HepG2 (cell line): ENCODE measurements around the gene PNLIPRP1. TPM values are rescaled to one million over a fixed set of nuclear protein-coding genes. Genes with fewer than 3 reads are reported as not detected.

Experiments
- ATAC-seq: fragments of 200-7000 bp; cut with Tn5 transposase; 3 replicates; pipeline ENCODE4 v1.9.1; 2020; ENCODE audit warnings: mild to moderate bottlenecking, moderate library complexity
- BruUV-seq: library from RNA; stranded (reverse); fragments of 400-500 nt; replicated peaks from 2 replicates; lab custom pipeline; 2021; lab: Mats Ljungman, UMichigan
- CTCF ChIA-PET: fragments of 300-600 bp; formaldehyde crosslinking; extraction: SDS; loops from one replicate; lab custom pipeline; 2021; ENCODE audit warnings: low total read pairs, inconsistent platforms, low intra/inter-chr PET ratio; lab: Yijun Ruan, JAX
- POLR2A ChIA-PET: fragments of 350-600 bp; sonication (Branson Sonifier 250); formaldehyde crosslinking; loops from one replicate; lab custom pipeline; 2020; ENCODE audit warnings: antibody characterized with exemption, inconsistent platforms; lab: Yijun Ruan, JAX
- DNase-seq: peaks from one replicate; pipeline ENCODE4 v3.0.0-alpha.2; 2015; ENCODE audit warnings: low spot score
- FAIRE-seq: peaks from 3 replicates; lab custom pipeline; 2011; peaks lifted over from hg19 to GRCh38; lab: Jason Lieb, UNC
- H2AFZ ChIP-seq: one replicate; pipeline ENCODE4 v1.6.1; 2011; ENCODE audit warnings: low read length, inconsistent platforms
- H3K27ac ChIP-seq: fragments of 300-600 bp; 3 replicates; pipeline ENCODE4 v1.8.0; 2011; ENCODE audit warnings: mixed run types, mild to moderate bottlenecking, mixed read lengths, low read length, inconsistent platforms; ENCODE audit not compliant: insufficient read depth; ENCODE audit errors: extremely low read length
- H3K27me3 ChIP-seq, 2 experiments: fragments of 200-600 bp in 1 of 2; 2 replicates in 1 of 2; 3 replicates in 1 of 2; pipeline versions ENCODE4 v1.6.0 to v1.8.0; 2011; ENCODE audit warnings: low read length in 2 of 2, mild to moderate bottlenecking in 2 of 2, moderate library complexity in 2 of 2, inconsistent platforms in 1 of 2; ENCODE audit not compliant: insufficient read depth in 2 of 2, control insufficient read depth in 1 of 2
- H3K36me3 ChIP-seq, 2 experiments: fragments of 200-600 bp in 1 of 2; replicated peaks in 1 of 2; 2 replicates in 1 of 2; 3 replicates in 1 of 2; pipeline versions ENCODE4 v1.5.1 to v1.8.0; 2011; ENCODE audit warnings: low read length in 2 of 2, inconsistent platforms in 1 of 2; ENCODE audit not compliant: insufficient read depth in 2 of 2, control insufficient read depth in 1 of 2
- H3K4me1 ChIP-seq: 2 replicates; pipeline ENCODE4 v1.5.1; 2012; ENCODE audit warnings: low read length, inconsistent platforms; ENCODE audit not compliant: insufficient read depth
- H3K4me2 ChIP-seq: 2 replicates; pipeline ENCODE4 v1.6.0; 2011; ENCODE audit warnings: low read depth, low read length, inconsistent platforms
- H3K4me3 ChIP-seq, 3 experiments: fragments of 200-600 bp in 1 of 3; sonication (generic), shearing (Covaris generic) in 1 of 3; replicated peaks in 1 of 3; 2 replicates each; pipeline ENCODE4 v1.5.1; 2011 to 2016; ENCODE audit warnings: low read length in 3 of 3, inconsistent platforms in 2 of 3, low read depth in 2 of 3, mild to moderate bottlenecking in 2 of 3, control low read depth in 1 of 3, mixed read lengths in 1 of 3; ENCODE audit not compliant: insufficient read depth in 1 of 3
- H3K79me2 ChIP-seq: one replicate; pipeline ENCODE4 v1.6.1; 2011; ENCODE audit warnings: low read length, inconsistent platforms; ENCODE audit not compliant: insufficient read depth
- H3K9ac ChIP-seq: 2 replicates; pipeline ENCODE4 v1.6.0; 2011; ENCODE audit warnings: mild to moderate bottlenecking, low read depth, low read length, inconsistent platforms; ENCODE audit not compliant: insufficient read depth
- H3K9me3 ChIP-seq: 2 replicates; pipeline ENCODE4 v1.5.1; 2012; ENCODE audit warnings: mild to moderate bottlenecking, low read length
- H4K20me1 ChIP-seq: 2 replicates; pipeline ENCODE4 v1.6.0; 2011; ENCODE audit warnings: inconsistent platforms, mild to moderate bottlenecking, low read length, moderate library complexity; ENCODE audit not compliant: insufficient read depth
- BCLAF1 ChIP-seq: fragments of 450-650 bp; IDR thresholded peaks from 2 replicates; pipeline ENCODE4 v1.6.1; 2017; ENCODE audit warnings: mild to moderate bottlenecking
- TRAFD1 ChIP-seq: sonication (generic); formaldehyde crosslinking; IDR thresholded peaks from 2 replicates; pipeline ENCODE4 v1.5.1; 2020; ENCODE audit warnings: missing genetic modification reagents, mild to moderate bottlenecking, borderline replicate concordance
- ZNF570 ChIP-seq: sonication (generic); formaldehyde crosslinking; IDR thresholded peaks from 2 replicates; pipeline ENCODE4 v1.4.0; 2020; ENCODE audit warnings: mild to moderate bottlenecking, missing genetic modification reagents, borderline replicate concordance
- ZNF850 ChIP-seq: sonication (generic); formaldehyde crosslinking; conservative IDR thresholded peaks from 2 replicates; pipeline ENCODE4 v1.9.0; 2021; ENCODE audit warnings: mild to moderate bottlenecking, missing genetic modification reagents
- WGBS: methylation state at CpG from one replicate; pipeline ENCODE4 v1.1.6; 2017; ENCODE audit warnings: low lambda C conversion rate; 5-methylcytosine and 5-hydroxymethylcytosine counted together
- in situ Hi-C: cut with HindIII; loops from 2 replicates; pipeline ENCODE4 v1.10.0; 2017; ENCODE audit warnings: low pct_unique_long_range_greater_than_20kb; ENCODE audit not compliant: extremely low pct_ligation_motif_present
- intact Hi-C: fragments of 100-400 bp; cut with micrococcal nuclease; formaldehyde crosslinking; loops from one replicate; pipeline ENCODE4 v1.10.0; 2022; ENCODE audit not compliant: unreplicated experiment
- polyA plus RNA-seq, 8 experiments: library from polyadenylated mRNA; depleted of rRNA in 3 of 8; stranded (reverse) in 7 of 8; unstranded in 1 of 8; fragments of >200 nt; fragmentation: Illumina TruSeq in 4 of 8; extraction: Trizol in 4 of 8; gene quantifications; 2 replicates each; pipeline versions ENCODE4 v1.2.1 to v1.2.3, GENCODE V29; 2011 to 2016; ENCODE audit warnings: low read depth in 4 of 8, missing spikeins in 1 of 8, mixed read lengths in 1 of 8; ENCODE audit not compliant: insufficient read depth in 1 of 8
- total RNA-seq, 5 experiments: library from RNA; depleted of rRNA; stranded (reverse); fragments of >200 nt; fragmentation: Illumina TruSeq; extraction: Trizol; gene quantifications; 2 replicates each; pipeline ENCODE4 v1.2.3, GENCODE V29; 2016; ENCODE audit warnings: low read depth in 1 of 5

The PNLIPRP1 gene
- total and polyA plus RNA-seq, 2 of the 13 experiments (the other 11 are each of a cell fraction or from before 2014, with no cell fraction given), result not detected

GRCh38 chr10:116598329-116598728 is 7.6 kb downstream of the PNLIPRP1 start (continued):
- no peak for TF ChIP-seq ZNF570 (CRISPR knock-in tag)

GRCh38 chr10:116599991-116600390 is 9.2 kb downstream of the PNLIPRP1 start:
- intact Hi-C loops, result no loop called here
- FAIRE-seq (no peak), ATAC-seq (no peak)

More at GRCh38 chr10:116599991-116600390, 9.2 kb downstream of the PNLIPRP1 start:
- POLR2A ChIA-PET, result no interaction called here
- Histone ChIP-seq H3K36me3 (no peaks in the 10 kb centered on the region), H3K4me1 (no peaks in the 10 kb centered on the region), H3K4me2 (no peak overlapping the region), H3K27ac (no peak overlapping the region), H3K9ac (no peak overlapping the region)
- WGBS, result 1% methylated on average over 5 of the region's 5 CpGs
- CTCF ChIA-PET, result no interaction called here
- DNase-seq, result no peak
- TF ChIP-seq BCLAF1 (no peak), ZNF850 (no peak), TRAFD1 (no peak)
- TF ChIP-seq, all 625 proteins: peak for 0
- peaks cover 1 to 12% of the 10 kb centered on the region in 2 experiments; a peak in 3 of 5 replicates for H3K27me3 ChIP-seq
- no peak overlapping the region for H2AFZ ChIP-seq
- no TSS peak for BruUV-seq
- no peaks in the 10 kb centered on the region for H3K9me3 ChIP-seq
- H3K79me2 ChIP-seq, result no peaks in the 10 kb centered on the region
- H4K20me1 ChIP-seq, result no peaks in the 10 kb centered on the region
- in situ Hi-C loops, result no loop called here
- H3K4me3 ChIP-seq, result no peak overlapping the region
